Cardiac muscle cell (in vitro differentiated cells and primary cell): ENCODE measurements around the gene CADM1. TPM values are rescaled to one million over a fixed set of nuclear protein-coding genes. Genes with fewer than 3 reads are reported as not detected.

Source experiments
- DNase-seq, 2 donors: peaks; one replicate each; pipeline versions ENCODE4 v3.0.0 to v3.0.0-alpha.2; 2010 to 2017; ENCODE audit warnings: low read depth in 1 of 2, low spot score in 1 of 2
- H3K27ac ChIP-seq: fragments of 200-600 bp; sonication (generic); 2 replicates; pipeline ENCODE4 v1.5.1; 2016
- H3K27me3 ChIP-seq: fragments of 200-600 bp; sonication (generic); 2 replicates; pipeline ENCODE4 v1.6.0; 2016; ENCODE audit warnings: control low read depth
- H3K36me3 ChIP-seq: fragments of 200-600 bp; sonication (generic); 2 replicates; pipeline ENCODE4 v1.5.1; 2016; ENCODE audit warnings: control low read depth
- H3K4me1 ChIP-seq: fragments of 200-600 bp; sonication (generic); 2 replicates; pipeline ENCODE4 v1.8.1; 2017; ENCODE audit warnings: low read depth, mild to moderate bottlenecking, mixed run types
- H3K4me3 ChIP-seq: fragments of 200-600 bp; sonication (generic); 2 replicates; pipeline ENCODE4 v1.5.1; 2016; ENCODE audit warnings: mild to moderate bottlenecking
- H3K9me3 ChIP-seq: fragments of 200-600 bp; sonication (generic); 2 replicates; pipeline ENCODE4 v1.5.1; 2017; ENCODE audit warnings: low read depth, mild to moderate bottlenecking, control low read depth
- polyA plus RNA-seq: library from polyadenylated mRNA; unstranded; fragments of >200 nt; fragmentation: Nextera tagmentation; extraction: Ambion mirVana; gene quantifications from 2 replicates; pipeline ENCODE4 v1.2.1, GENCODE V29; 2016
- total RNA-seq: library from RNA; depleted of rRNA; stranded (reverse); fragments of >200 nt; gene quantifications from 2 replicates; pipeline ENCODE4 v1.2.3, GENCODE V29; 2016
- TF ChIP-seq, protein P1 (sequence below): IDR thresholded peaks from 2 replicates; pipeline ENCODE4 v1.5.1; 2012; ENCODE audit warnings: low read depth, mild to moderate bottlenecking, low read length

Gene CADM1
- total and polyA plus RNA-seq, 2 experiments from 2014 or later: 113 to 149 TPM

DNA sequence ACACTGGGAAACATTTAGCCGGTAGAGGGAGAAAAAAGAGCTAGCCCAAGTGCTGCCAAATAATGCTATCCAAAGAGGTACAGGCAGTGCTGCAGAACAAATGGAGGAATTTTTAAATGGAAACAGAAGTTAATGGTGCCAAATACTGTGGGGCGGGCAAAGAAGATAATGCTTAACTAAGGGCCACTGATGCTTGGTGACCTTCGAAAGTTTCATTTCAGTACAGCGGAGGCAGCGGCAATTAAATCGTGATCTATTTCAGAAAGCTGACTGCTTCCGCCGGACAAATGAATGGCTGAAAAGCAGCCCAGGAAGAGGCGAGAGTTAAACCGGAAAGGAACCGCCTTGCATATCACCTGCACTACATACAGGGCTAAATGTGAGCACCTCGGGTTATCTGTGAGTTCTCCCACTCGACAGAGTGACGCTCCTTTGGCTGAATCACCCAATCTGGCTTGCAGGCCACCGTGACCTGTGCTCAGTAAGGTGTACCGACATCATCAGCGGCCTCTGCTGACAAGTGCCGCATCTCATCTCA is 42.1 kb downstream of the CADM1 start:
- Histone ChIP-seq H3K9me3 (no peaks in the 10 kb centered on the region), H3K4me1 (peaks cover 18% of the 10 kb centered on the region), H3K4me3 (no peak overlapping the region), H3K36me3 (no peaks in the 10 kb centered on the region), H3K27ac (no peak overlapping the region), H3K27me3 (no peaks in the 10 kb centered on the region)
- DNase-seq: no peak
- TF ChIP-seq, protein P1, sequence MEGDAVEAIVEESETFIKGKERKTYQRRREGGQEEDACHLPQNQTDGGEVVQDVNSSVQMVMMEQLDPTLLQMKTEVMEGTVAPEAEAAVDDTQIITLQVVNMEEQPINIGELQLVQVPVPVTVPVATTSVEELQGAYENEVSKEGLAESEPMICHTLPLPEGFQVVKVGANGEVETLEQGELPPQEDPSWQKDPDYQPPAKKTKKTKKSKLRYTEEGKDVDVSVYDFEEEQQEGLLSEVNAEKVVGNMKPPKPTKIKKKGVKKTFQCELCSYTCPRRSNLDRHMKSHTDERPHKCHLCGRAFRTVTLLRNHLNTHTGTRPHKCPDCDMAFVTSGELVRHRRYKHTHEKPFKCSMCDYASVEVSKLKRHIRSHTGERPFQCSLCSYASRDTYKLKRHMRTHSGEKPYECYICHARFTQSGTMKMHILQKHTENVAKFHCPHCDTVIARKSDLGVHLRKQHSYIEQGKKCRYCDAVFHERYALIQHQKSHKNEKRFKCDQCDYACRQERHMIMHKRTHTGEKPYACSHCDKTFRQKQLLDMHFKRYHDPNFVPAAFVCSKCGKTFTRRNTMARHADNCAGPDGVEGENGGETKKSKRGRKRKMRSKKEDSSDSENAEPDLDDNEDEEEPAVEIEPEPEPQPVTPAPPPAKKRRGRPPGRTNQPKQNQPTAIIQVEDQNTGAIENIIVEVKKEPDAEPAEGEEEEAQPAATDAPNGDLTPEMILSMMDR: no peak

DNA sequence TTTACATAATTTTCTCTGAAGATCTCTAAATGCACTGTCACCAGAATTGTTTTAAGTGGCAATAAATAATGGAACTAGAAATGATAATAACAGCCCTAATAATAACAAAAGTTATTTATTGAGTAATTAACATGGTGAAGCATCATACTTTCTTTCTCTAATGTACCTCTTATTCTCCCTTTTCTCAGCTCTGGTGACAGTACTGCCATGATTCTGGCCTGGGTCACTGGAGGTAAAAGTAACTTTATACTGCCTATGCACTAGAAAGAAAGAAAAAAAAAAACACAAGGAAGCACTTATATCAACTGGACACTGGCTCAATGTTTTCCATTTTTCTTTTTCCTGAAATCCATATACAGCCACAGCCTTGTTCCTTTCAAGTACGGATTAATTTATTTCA is 43.7 kb downstream of the CADM1 start:
- H3K36me3 ChIP-seq: no peaks in the 10 kb centered on the region
- peaks cover 18% of the 10 kb centered on the region for H3K4me1 ChIP-seq
- no peak for DNase-seq
- no peak overlapping the region for H3K27ac ChIP-seq
- no peak overlapping the region for H3K4me3 ChIP-seq
- TF ChIP-seq, protein P1: no peak
- no peaks in the 10 kb centered on the region for H3K9me3 ChIP-seq
- H3K27me3 ChIP-seq: no peaks in the 10 kb centered on the region

DNA sequence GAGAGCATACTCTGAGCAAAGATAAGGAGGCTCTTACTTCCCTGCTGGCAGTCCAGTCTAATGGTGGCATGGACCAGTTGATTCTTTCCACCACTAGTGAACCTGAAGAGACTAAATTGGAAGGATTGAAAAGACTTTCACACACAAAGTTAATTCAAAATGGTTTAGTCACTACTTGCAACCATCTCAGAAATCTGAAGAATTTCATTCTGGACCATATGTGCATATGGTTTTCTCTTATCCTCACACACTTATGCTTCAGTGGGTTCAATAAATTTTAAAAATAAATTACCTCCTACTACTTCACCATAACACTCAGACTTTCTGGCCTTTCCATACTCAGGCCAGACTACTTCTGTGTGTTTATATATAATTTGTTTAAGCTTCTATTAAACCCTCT is 44.7 kb downstream of the CADM1 start:
- H3K4me1 ChIP-seq: peaks cover 25% of the 10 kb centered on the region
- no peaks in the 10 kb centered on the region for H3K36me3 ChIP-seq
- TF ChIP-seq, protein P1: no peak
- H3K27me3 ChIP-seq: no peaks in the 10 kb centered on the region
- no peak overlapping the region for H3K27ac ChIP-seq
- no peak overlapping the region for H3K4me3 ChIP-seq
- no peak for DNase-seq
- no peaks in the 10 kb centered on the region for H3K9me3 ChIP-seq

DNA sequence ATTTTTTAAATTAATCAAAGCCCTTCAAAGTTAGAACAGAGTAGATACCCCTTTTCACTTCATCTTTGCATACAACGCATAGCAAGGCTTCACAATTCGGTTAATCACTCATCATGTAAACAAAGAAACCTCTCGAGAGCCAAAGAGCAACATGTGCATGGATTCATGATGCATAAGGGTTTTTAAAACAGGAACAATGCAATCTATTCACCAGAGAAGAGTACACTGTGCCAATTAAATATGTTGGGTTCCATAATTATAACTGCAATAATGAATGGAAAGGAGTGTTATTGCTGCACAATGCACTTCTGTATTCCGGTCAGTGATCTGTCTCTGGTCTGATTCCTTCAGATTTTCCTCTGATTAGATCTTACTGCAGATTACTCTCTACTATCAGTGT is 45.3 kb downstream of the CADM1 start:
- Histone ChIP-seq H3K27me3 (no peaks in the 10 kb centered on the region), H3K4me1 (peaks cover 32% of the 10 kb centered on the region), H3K27ac (no peak overlapping the region), H3K4me3 (no peak overlapping the region), H3K36me3 (no peaks in the 10 kb centered on the region), H3K9me3 (no peaks in the 10 kb centered on the region)
- no peak for DNase-seq
- TF ChIP-seq, protein P1: no peak

DNA sequence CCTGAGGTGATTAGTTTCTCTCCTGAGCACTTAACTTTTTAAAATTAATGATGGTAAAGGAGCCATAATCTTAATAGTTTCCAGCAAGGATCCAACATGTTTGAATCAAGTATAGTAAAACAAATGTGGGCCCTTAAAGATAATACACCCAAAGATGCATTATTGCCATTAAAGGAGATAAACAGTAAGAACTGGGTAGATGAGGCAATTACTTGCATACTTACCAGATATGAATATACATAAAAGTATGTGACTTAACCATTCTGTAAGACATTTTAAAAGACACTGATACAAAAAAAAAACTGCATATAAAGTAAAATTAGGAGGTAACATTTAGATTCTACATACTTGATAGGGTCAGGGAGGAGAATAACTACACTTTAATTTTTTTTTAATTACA is 48.2 kb downstream of the CADM1 start:
- TF ChIP-seq, protein P1: no peak
- H3K36me3 ChIP-seq: no peaks in the 10 kb centered on the region
- no peak overlapping the region for H3K4me3 ChIP-seq
- no peak overlapping the region for H3K27ac ChIP-seq
- peaks cover 29% of the 10 kb centered on the region for H3K4me1 ChIP-seq
- H3K27me3 ChIP-seq: no peaks in the 10 kb centered on the region
- no peak for DNase-seq
- no peaks in the 10 kb centered on the region for H3K9me3 ChIP-seq

DNA sequence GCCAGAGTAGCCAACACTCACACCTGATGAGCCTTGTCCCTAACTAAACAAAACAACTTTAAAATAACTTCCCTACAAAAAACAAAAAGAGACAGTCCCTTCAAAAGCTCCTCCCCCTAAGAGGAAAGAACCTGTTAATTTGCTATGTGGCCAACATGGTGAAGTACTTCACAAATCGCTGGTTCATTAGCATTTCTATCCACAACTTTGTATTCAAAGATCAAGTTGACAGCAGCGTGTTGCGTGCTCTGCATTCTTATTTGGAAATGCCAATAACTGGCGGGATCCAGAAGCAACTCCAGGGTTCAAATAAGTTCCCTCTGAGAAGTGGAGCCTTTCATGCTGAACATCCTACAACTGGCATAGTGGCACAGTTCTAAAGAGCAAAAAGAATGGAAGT is 48.6 kb downstream of the CADM1 start:
- H3K36me3 ChIP-seq: no peaks in the 10 kb centered on the region
- TF ChIP-seq, protein P1: no peak
- H3K27ac ChIP-seq: no peak overlapping the region
- no peak for DNase-seq
- H3K4me3 ChIP-seq: no peak overlapping the region
- no peaks in the 10 kb centered on the region for H3K9me3 ChIP-seq
- no peaks in the 10 kb centered on the region for H3K27me3 ChIP-seq
- H3K4me1 ChIP-seq: peaks cover 29% of the 10 kb centered on the region
